Femur (tissue), 1 donor: ENCODE data around the gene CECR2.

Source experiments
- DNase-seq: peaks from one replicate; pipeline ENCODE4 v3.0.0-alpha.2; 2017

CECR2 gene

GRCh38 chr22:17369439-17370025, at the start of gene CECR2:
CECR2 (plus strand) TSS chr22:17369460; CDS start chr22:17369784, 324 bp downstream.
- DNase-seq: peak; percentile 38

- no peak for DNase-seq
Measured at GRCh38 chr22:17319546-17319945, 49.7 kb upstream of the CECR2 start.

GRCh38 chr22:17322511-17322910, 46.7 kb upstream of the CECR2 start:
- no peak for DNase-seq

- DNase-seq: no peak
Measured at GRCh38 chr22:17331690-17332089, 37.6 kb upstream of the CECR2 start.

GRCh38 chr22:17332109-17332800, 37.0 kb upstream of the CECR2 start:
- DNase-seq: no peak

GRCh38 chr22:17334059-17334458, 35.2 kb upstream of the CECR2 start:
- DNase-seq: no peak

GRCh38 chr22:17334983-17335382, 34.3 kb upstream of the CECR2 start:
- DNase-seq: no peak

- no peak for DNase-seq
Measured at GRCh38 chr22:17336061-17336460, 33.2 kb upstream of the CECR2 start.

- DNase-seq: no peak
Measured at GRCh38 chr22:17337639-17338038, 31.6 kb upstream of the CECR2 start.

GRCh38 chr22:17339095-17339693, 30.1 kb upstream of the CECR2 start:
- DNase-seq: no peak

GRCh38 chr22:17342361-17342760, 26.9 kb upstream of the CECR2 start:
- DNase-seq: no peak

- no peak for DNase-seq
Measured at GRCh38 chr22:17343766-17344165, 25.5 kb upstream of the CECR2 start.

- DNase-seq: no peak
Measured at GRCh38 chr22:17346578-17346977, 22.7 kb upstream of the CECR2 start.

- DNase-seq: no peak
Measured at GRCh38 chr22:17347724-17348123, 21.5 kb upstream of the CECR2 start.

GRCh38 chr22:17348464-17349103, 20.7 kb upstream of the CECR2 start:
- no peak for DNase-seq

- no peak for DNase-seq
Measured at GRCh38 chr22:17349172-17349571, 20.1 kb upstream of the CECR2 start.

GRCh38 chr22:17350292-17350691, 19.0 kb upstream of the CECR2 start:
- no peak for DNase-seq

- DNase-seq: no peak
Measured at GRCh38 chr22:17352798-17353197, 16.5 kb upstream of the CECR2 start.

- no peak for DNase-seq
Measured at GRCh38 chr22:17357688-17358087, 11.6 kb upstream of the CECR2 start.

- no peak for DNase-seq
Measured at GRCh38 chr22:17358415-17358814, 10.8 kb upstream of the CECR2 start.

GRCh38 chr22:17359501-17359900, 9.8 kb upstream of the CECR2 start:
- no peak for DNase-seq

GRCh38 chr22:17366329-17366728, 2.9 kb upstream of the CECR2 start:
- DNase-seq: no peak

GRCh38 chr22:17366830-17367229, 2.4 kb upstream of the CECR2 start:
- DNase-seq: peak; percentile 36

GRCh38 chr22:17368144-17368543, 1.1 kb upstream of the CECR2 start:
- DNase-seq: no peak
